Activated T-helper 1 cell treated with anti-CD3 and anti-CD28 coated beads, Interleukin-12 subunit alpha, Interleukin-12 subunit beta, Interleukin-2, Interleukin-4 antibody, amounts not matched to agents 30 ng/mL and 10 ng/mL and 1 ng/mL, durations not matched to agents 14 hours and 24 hours and 36 hours (primary cell): ENCODE measurements around the gene COMMD4. TPM values are rescaled to one million over a fixed set of nuclear protein-coding genes. Genes with fewer than 3 reads are reported as not detected.

Source experiments
- DNase-seq: peaks from one replicate; pipeline ENCODE4 v3.0.0; 2021; ENCODE audit warnings: low spot score
- H3K27ac Mint-ChIP-seq: one replicate; pipeline ENCODE4 v1.8.0; 2021; ENCODE audit warnings: mild to moderate bottlenecking, mixed read lengths
- H3K27me3 Mint-ChIP-seq: one replicate; pipeline ENCODE4 v1.8.0; 2022; ENCODE audit warnings: mild to moderate bottlenecking, moderate library complexity, mixed read lengths; ENCODE audit not compliant: insufficient read depth
- H3K36me3 Mint-ChIP-seq: one replicate; pipeline ENCODE4 v1.8.0; 2021; ENCODE audit warnings: low read depth, mixed read lengths
- H3K4me1 Mint-ChIP-seq: one replicate; pipeline ENCODE4 v1.8.0; 2021; ENCODE audit warnings: low read depth, mixed read lengths
- H3K4me3 Mint-ChIP-seq: one replicate; pipeline ENCODE4 v1.8.0; 2021; ENCODE audit warnings: mild to moderate bottlenecking, moderate library complexity, mixed read lengths
- H3K9me3 Mint-ChIP-seq: one replicate; pipeline ENCODE4 v1.8.0; 2021; ENCODE audit warnings: mixed read lengths
- intact Hi-C: fragments of 100-400 bp; cut with micrococcal nuclease; formaldehyde crosslinking; loops from one replicate; pipeline ENCODE4 v1.15.1; 2024
- total RNA-seq: library from RNA; stranded (reverse); gene quantifications from 2 replicates; pipeline ENCODE4 v1.2.3, GENCODE V29; 2022

The COMMD4 gene
- total RNA-seq, 1 donor from 2014 or later, result 79.8 TPM

GRCh38 chr15:75353604-75354003 is 17.7 kb downstream of the COMMD4 start:
- peaks cover 16% of the 10 kb centered on the region for H3K4me1 Mint-ChIP-seq
- peaks cover 23% of the 10 kb centered on the region for H3K36me3 Mint-ChIP-seq
- DNase-seq, result no peak
- intact Hi-C loops, result no loop called here
- no peak overlapping the region for H3K4me3 Mint-ChIP-seq
- H3K27ac Mint-ChIP-seq, result no peak overlapping the region
- H3K27me3 Mint-ChIP-seq, result no peaks in the 10 kb centered on the region
- H3K9me3 Mint-ChIP-seq, result peaks cover 19% of the 10 kb centered on the region

GRCh38 chr15:75354454-75354853 is 18.6 kb downstream of the COMMD4 start:
- Mint-ChIP-seq H3K4me1 (peaks cover 16% of the 10 kb centered on the region), H3K36me3 (peaks cover 25% of the 10 kb centered on the region), H3K9me3 (peaks cover 19% of the 10 kb centered on the region), H3K27ac (no peak overlapping the region), H3K4me3 (no peak overlapping the region), H3K27me3 (no peaks in the 10 kb centered on the region)
- no peak for DNase-seq
- intact Hi-C loops, result no loop called here

GRCh38 chr15:75355369-75355768 is 19.5 kb downstream of the COMMD4 start:
- intact Hi-C loops, result no loop called here
- DNase-seq, result no peak
- Mint-ChIP-seq H3K9me3 (peaks cover 10% of the 10 kb centered on the region), H3K36me3 (peaks cover 18% of the 10 kb centered on the region), H3K27ac (no peak overlapping the region), H3K4me3 (no peak overlapping the region), H3K4me1 (peaks cover 9% of the 10 kb centered on the region), H3K27me3 (no peaks in the 10 kb centered on the region)

GRCh38 chr15:75356006-75356405 is 20.1 kb downstream of the COMMD4 start:
- intact Hi-C loops, result no loop called here
- DNase-seq, result no peak
- Mint-ChIP-seq H3K36me3 (peaks cover 14% of the 10 kb centered on the region), H3K27me3 (no peaks in the 10 kb centered on the region), H3K9me3 (peaks cover 3% of the 10 kb centered on the region), H3K4me3 (no peak overlapping the region), H3K27ac (no peak overlapping the region), H3K4me1 (peaks cover 8% of the 10 kb centered on the region)

- Mint-ChIP-seq H3K4me1 (peaks cover 7% of the 10 kb centered on the region), H3K27ac (no peak overlapping the region), H3K27me3 (no peaks in the 10 kb centered on the region), H3K9me3 (no peaks in the 10 kb centered on the region), H3K36me3 (peaks cover 11% of the 10 kb centered on the region), H3K4me3 (no peak overlapping the region)
- intact Hi-C loops, result no loop called here
- DNase-seq, result no peak
These were observed 20.7 kb downstream of the COMMD4 start for GRCh38 chr15:75356517-75356916.

GRCh38 chr15:75357976-75358673 is 22.3 kb downstream of the COMMD4 start:
- Mint-ChIP-seq H3K27me3 (no peaks in the 10 kb centered on the region), H3K27ac (no peak overlapping the region), H3K4me1 (peaks cover 7% of the 10 kb centered on the region), H3K36me3 (peaks cover 12% of the 10 kb centered on the region), H3K9me3 (no peaks in the 10 kb centered on the region), H3K4me3 (no peak overlapping the region)
- intact Hi-C loops, result no loop called here
- DNase-seq, result no peak

GRCh38 chr15:75358771-75359536 is 23.1 kb downstream of the COMMD4 start:
- Mint-ChIP-seq H3K4me1 (peaks cover 7% of the 10 kb centered on the region), H3K27ac (no peak overlapping the region), H3K4me3 (no peak overlapping the region), H3K27me3 (no peaks in the 10 kb centered on the region), H3K36me3 (peaks cover 12% of the 10 kb centered on the region), H3K9me3 (no peaks in the 10 kb centered on the region)
- DNase-seq, result no peak
- intact Hi-C loops, result no loop called here

GRCh38 chr15:75359537-75360250 is 23.8 kb downstream of the COMMD4 start:
- Mint-ChIP-seq H3K4me3 (no peak overlapping the region), H3K27ac (no peak overlapping the region)
- no peak for DNase-seq

GRCh38 chr15:75360391-75360790 is 24.5 kb downstream of the COMMD4 start:
- H3K9me3 Mint-ChIP-seq, result no peaks in the 10 kb centered on the region
- peaks cover 7% of the 10 kb centered on the region for H3K4me1 Mint-ChIP-seq
- peaks cover 17% of the 10 kb centered on the region for H3K36me3 Mint-ChIP-seq
- H3K27ac Mint-ChIP-seq, result peak overlapping the region; percentile 65
- no peak overlapping the region for H3K4me3 Mint-ChIP-seq
- DNase-seq, result no peak
- H3K27me3 Mint-ChIP-seq, result no peaks in the 10 kb centered on the region
- intact Hi-C loops, result no loop called here

More at GRCh38 chr15:75359537-75360250, 23.8 kb downstream of the COMMD4 start:
- Mint-ChIP-seq H3K36me3 (peaks cover 15% of the 10 kb centered on the region), H3K9me3 (no peaks in the 10 kb centered on the region), H3K4me1 (peaks cover 7% of the 10 kb centered on the region), H3K27me3 (no peaks in the 10 kb centered on the region)
- intact Hi-C loops, result no loop called here

- intact Hi-C loops, result no loop called here
- Mint-ChIP-seq H3K27ac (no peak overlapping the region), H3K36me3 (peaks cover 19% of the 10 kb centered on the region), H3K4me1 (peaks cover 7% of the 10 kb centered on the region), H3K9me3 (no peaks in the 10 kb centered on the region), H3K27me3 (no peaks in the 10 kb centered on the region), H3K4me3 (no peak overlapping the region)
- DNase-seq, result no peak
These were observed 25.0 kb downstream of the COMMD4 start for GRCh38 chr15:75360856-75361255.

- no peaks in the 10 kb centered on the region for H3K9me3 Mint-ChIP-seq
- H3K36me3 Mint-ChIP-seq, result peaks cover 19% of the 10 kb centered on the region
- intact Hi-C loops, result no loop called here
- H3K27me3 Mint-ChIP-seq, result no peaks in the 10 kb centered on the region
- H3K4me3 Mint-ChIP-seq, result no peak overlapping the region
- peaks cover 7% of the 10 kb centered on the region for H3K4me1 Mint-ChIP-seq
- H3K27ac Mint-ChIP-seq, result no peak overlapping the region
- DNase-seq, result no peak
These were observed 25.6 kb downstream of the COMMD4 start for GRCh38 chr15:75361361-75361988.

GRCh38 chr15:75361989-75362641 is 26.3 kb downstream of the COMMD4 start:
- no peak overlapping the region for H3K4me3 Mint-ChIP-seq
- intact Hi-C loops, result no loop called here
- no peak overlapping the region for H3K27ac Mint-ChIP-seq
- H3K27me3 Mint-ChIP-seq, result no peaks in the 10 kb centered on the region
- peaks cover 7% of the 10 kb centered on the region for H3K4me1 Mint-ChIP-seq
- DNase-seq, result no peak
- H3K36me3 Mint-ChIP-seq, result peaks cover 19% of the 10 kb centered on the region
- H3K9me3 Mint-ChIP-seq, result no peaks in the 10 kb centered on the region
